LNCAP (cell line): ENCODE measurements around the gene COQ7.

Experiments used
- TF ChIP-seq, protein P1 (sequence below): fragments of 450-650 bp; IDR thresholded peaks from 2 replicates; pipeline ENCODE4 v1.5.1; 2017; ENCODE audit warnings: mild to moderate bottlenecking

COQ7 gene

DNA sequence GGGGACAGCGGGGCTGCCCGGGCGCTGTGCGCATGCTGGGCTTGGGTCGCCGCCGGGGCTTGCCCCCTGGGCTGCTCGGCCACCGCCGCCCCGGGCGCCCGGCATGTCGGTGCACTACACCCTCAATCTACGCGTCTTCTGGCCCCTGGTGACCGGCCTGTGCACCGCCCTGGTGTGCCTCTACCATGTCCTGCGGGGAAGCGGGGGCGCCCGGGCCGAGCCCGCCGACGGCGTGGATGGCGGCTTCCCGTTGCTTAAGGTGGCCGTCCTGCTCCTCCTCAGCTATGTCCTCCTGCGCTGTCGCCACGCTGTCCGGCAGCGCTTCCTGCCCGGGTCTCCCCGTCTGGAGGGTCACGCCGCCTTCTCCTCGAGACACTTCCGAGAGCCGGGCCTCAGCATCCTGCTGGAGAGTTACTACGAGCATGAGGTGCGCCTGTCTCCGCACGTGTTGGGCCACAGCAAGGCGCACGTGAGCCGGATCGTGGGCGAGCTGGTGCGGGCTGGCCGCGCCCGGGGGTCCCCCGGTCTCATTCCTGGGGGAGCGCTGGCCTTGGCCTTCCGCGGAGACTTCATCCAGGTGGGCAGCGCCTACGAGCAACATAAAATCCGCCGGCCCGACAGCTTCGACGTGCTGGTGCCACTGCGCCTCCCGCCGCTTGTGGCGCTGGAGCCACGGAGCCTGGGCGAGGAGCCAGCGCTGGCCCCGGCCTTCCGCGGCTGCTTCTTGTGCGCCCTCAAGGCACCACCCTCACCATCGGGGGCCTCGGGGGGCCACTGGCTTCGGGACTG, 47.1 kb downstream of the COQ7 start:
- TF ChIP-seq, protein P1, sequence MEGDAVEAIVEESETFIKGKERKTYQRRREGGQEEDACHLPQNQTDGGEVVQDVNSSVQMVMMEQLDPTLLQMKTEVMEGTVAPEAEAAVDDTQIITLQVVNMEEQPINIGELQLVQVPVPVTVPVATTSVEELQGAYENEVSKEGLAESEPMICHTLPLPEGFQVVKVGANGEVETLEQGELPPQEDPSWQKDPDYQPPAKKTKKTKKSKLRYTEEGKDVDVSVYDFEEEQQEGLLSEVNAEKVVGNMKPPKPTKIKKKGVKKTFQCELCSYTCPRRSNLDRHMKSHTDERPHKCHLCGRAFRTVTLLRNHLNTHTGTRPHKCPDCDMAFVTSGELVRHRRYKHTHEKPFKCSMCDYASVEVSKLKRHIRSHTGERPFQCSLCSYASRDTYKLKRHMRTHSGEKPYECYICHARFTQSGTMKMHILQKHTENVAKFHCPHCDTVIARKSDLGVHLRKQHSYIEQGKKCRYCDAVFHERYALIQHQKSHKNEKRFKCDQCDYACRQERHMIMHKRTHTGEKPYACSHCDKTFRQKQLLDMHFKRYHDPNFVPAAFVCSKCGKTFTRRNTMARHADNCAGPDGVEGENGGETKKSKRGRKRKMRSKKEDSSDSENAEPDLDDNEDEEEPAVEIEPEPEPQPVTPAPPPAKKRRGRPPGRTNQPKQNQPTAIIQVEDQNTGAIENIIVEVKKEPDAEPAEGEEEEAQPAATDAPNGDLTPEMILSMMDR: no peak

DNA sequence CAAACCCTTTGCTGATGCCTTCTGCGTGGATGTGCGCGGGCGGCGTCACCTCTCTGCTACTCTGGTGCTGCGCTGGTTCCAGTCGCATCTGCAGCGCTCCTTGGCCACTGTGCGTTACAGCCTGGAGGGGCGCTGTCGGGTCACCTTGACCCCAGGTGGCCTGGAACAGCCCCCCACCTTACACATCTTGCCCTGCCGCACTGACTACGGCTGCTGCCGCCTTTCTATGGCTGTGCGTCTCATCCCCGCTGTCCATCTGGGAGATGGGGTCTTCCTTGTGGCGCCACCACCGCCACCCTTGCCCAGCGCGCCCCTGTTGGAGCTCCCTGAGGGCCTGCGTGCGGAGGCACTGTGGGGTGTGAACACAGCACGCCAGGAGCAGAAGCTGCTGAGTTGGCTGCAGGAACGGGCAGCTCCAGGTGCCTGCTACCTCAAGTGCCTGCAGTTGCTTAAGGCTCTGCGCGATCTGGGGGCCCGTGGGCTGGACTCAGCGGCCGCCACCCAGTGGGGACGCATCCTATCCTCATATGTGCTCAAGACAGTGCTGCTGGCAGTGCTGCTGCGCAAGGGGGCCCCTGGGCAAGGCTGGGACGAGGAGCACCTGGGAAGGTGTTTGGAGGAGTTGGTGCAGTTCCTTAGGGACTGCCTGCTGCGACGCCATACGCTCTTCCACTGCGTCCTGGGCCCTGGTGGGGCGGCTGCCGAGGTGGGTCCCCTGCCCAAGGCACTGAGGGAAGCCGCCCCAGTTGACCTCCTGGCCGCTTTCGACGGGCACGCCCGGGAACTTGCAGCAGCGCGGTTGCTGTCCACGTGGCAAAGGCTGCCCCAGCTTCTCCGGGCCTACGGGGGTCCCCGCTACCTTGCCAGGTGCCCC, 48.0 kb downstream of the COQ7 start:
- TF ChIP-seq, protein P1: no peak

DNA sequence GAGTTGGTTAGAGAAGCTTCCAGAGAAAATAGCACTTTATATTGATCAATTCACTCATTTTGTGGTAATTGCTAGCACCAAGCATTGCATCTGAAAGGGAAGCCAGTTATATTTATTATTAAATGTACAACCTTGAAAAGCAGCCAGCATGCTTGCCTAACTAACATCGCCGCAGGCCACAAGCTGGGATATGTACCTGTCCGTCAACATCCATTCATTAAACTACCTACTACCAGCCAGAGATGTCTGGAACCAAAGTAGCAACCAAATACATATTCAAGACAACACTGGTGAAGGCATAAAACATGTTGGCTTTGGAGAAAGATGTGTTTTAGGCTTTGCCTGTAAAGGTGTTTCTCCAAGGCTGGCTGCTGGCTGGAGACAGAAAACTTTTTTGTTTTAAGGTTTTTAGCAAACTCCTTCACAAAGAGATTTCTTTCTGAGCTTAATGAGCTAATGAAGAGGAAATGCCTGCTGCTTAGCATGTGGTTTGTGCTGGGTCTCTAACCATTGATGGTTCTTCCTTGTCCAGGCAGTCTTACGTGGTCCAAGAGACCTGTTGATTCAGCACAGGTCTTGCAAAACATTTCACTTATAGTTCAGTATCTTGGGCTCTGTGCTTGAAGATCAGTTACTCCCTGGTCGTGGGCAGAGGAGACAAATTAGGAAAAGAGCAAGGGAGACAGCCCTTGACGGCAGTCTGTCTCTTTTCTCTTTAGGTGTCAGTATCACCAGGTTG, 49.5 kb downstream of the COQ7 start:
- TF ChIP-seq, protein P1: no peak

DNA sequence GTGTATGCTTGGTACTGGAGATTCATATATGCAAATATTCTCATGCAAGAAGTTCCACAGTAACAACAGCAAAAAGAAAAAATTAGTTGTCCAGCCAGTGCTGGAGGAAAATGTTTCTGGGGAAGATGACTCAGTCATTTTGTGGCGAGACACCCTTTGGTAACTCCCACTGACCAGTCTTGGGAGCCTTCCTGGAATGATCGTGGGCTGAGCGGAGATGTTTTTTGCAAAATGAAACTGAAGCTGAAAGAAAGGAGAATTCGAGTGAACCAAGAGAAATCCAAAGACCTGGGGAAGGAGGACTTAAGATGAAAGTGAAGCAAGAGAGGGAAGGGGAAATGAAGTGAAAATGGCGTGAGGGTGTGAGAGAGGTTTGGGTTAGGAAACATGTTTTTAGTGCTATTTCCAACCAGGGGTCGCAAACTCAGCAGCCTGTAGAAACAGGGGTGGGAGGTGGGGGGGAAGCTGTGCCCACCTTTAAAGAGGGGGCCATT, 51.6 kb downstream of the COQ7 start:
- TF ChIP-seq, protein P1: no peak

DNA sequence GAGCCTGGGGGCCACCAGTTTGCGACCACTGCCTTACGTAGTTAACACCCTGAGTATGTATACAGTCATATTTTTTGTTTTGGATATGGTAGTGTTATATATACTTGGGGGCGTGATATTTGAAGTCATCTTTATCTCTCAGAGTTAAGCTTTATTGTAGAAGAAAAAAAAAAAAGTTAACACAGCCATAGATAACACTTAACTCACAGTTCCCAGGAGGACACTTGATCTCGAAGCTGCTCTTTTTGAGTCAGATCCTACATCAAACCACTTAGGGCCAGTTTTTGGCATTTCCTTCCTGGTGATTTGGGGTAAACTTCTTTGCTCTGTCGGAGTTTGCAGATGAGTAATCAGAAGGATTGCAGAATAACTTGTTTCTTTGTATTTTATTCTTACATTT, 52.1 kb downstream of the COQ7 start:
- TF ChIP-seq, protein P1: no peak

DNA sequence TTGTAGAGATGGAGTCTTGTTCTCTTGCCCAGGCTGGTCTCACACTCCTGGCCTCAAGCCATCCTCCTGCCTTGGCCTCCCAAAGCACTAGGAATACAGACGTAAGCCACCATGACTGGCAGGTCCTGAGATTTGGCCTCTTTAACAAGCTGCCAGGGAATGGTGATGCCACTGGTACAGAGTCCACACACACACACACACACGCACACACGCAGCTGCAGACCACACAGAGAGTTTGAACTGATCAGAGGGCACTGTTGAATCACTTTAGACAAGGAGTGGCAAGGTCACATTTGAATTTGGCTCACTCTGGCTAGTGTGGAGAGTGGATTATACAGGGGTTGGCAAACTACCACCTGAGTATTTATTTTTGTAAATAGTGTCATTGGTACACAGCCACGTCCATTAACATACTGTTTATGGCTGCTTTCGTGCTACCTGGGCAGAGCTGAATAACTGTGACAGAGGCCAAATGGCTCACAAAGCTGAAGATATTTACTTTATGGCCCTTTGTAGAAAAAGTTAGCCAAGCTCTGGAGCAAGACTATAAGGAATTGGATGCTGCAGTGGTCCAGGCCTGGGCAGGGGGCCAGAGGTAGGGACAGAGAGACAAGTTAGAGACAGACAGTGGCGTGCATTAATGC, 56.2 kb downstream of the COQ7 start:
- TF ChIP-seq, protein P1: no peak

DNA sequence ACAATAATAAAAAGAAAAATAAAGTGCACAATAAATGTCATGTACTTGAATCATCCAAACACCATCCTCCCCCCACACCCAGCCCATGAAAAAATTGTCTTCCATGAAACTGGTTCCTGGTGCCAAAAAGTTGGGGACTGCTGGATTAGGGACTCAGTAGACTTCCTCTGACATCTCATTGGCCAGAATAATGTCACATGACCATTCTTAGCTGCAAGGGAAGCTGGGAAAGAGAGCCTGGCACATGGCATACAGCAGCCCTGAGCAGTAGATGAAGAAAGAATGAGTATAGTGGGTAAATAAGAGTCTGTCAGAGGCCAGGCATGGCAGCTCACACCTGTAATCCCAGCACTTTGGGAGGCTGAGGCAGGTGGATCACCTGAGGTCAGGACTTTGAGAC, 58.9 kb downstream of the COQ7 start:
- TF ChIP-seq, protein P1: no peak
